Measurements from ENCODE around the gene GLI1. TPM values are rescaled to one million over a fixed set of nuclear protein-coding genes. Genes with fewer than 3 reads are reported as not detected.
A peak's percentile ranks its signal among the peaks of the same experiment; 100 is the strongest.

GLI1 gene
- total and polyA plus RNA-seq, 2 of the 13 experiments (the other 11 are each of a cell fraction or from before 2014, with no cell fraction given) = 0.09 to 0.20 TPM

DNA sequence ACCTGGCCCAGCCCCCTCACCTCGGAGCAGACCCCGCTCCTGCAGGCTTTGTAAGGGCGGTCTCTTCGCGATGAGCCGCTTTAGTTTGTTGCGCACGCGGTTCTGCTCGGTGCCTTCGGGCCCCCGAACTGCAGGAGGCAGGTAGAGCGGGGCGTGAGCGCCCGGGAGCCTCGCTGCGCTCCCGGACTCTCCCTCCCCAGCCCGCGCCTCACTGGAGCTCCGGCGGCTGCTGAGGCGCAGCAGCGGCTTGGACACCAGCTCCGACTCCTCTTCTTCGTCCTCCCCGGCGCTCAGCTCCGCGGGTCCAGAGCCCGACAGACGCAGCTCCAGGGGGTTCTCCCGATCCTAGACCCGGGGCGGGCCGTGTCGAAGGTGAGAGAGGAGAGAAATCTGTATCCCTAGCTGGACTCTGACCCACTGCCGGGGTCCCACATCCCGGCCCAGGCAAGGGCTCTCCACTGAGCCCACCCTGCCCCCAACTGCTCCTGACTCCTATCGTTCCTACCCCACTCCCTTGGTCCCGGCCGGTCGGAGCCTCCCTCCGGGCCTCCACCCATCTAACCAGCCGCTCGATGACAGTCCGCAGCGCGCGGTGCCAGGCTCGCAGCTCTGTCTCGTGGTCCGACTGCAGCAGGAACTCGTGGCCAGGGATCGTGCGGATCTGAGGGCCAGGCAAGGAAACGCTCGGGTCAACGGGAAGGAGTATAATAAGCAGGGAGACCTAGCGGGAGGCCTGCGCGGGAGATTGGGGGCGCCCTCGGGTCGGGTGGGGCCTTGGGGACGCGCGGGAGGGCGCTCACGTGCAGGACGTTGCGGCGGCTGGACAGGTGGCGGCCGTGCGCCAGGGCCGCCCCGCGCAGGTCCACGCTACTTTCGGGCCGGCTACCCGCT, 15.9 kb downstream of the GLI1 start (continued):
- TF ChIP-seq, protein P1, sequence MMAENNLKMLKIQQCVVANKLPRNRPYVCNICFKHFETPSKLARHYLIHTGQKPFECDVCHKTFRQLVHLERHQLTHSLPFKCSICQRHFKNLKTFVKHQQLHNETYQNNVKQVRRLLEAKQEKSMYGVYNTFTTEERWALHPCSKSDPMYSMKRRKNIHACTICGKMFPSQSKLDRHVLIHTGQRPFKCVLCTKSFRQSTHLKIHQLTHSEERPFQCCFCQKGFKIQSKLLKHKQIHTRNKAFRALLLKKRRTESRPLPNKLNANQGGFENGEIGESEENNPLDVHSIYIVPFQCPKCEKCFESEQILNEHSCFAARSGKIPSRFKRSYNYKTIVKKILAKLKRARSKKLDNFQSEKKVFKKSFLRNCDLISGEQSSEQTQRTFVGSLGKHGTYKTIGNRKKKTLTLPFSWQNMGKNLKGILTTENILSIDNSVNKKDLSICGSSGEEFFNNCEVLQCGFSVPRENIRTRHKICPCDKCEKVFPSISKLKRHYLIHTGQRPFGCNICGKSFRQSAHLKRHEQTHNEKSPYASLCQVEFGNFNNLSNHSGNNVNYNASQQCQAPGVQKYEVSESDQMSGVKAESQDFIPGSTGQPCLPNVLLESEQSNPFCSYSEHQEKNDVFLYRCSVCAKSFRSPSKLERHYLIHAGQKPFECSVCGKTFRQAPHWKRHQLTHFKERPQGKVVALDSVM (CRISPR knock-in tag; IDR thresholded peaks at IDR 0.05) = peak; percentile 48; the same call in 1 of the 2 replicates
- TF ChIP-seq PHF8 (CRISPR knock-in tag; IDR thresholded peaks at IDR 0.05) (peak; percentile 24; the same call in 1 of the 2 replicates), AGO1 (IDR thresholded peaks at IDR 0.05; ENCODE audit: low read depth, low read length, poor library complexity, severe bottlenecking) (no peak)
- TF ChIP-seq, protein P2, sequence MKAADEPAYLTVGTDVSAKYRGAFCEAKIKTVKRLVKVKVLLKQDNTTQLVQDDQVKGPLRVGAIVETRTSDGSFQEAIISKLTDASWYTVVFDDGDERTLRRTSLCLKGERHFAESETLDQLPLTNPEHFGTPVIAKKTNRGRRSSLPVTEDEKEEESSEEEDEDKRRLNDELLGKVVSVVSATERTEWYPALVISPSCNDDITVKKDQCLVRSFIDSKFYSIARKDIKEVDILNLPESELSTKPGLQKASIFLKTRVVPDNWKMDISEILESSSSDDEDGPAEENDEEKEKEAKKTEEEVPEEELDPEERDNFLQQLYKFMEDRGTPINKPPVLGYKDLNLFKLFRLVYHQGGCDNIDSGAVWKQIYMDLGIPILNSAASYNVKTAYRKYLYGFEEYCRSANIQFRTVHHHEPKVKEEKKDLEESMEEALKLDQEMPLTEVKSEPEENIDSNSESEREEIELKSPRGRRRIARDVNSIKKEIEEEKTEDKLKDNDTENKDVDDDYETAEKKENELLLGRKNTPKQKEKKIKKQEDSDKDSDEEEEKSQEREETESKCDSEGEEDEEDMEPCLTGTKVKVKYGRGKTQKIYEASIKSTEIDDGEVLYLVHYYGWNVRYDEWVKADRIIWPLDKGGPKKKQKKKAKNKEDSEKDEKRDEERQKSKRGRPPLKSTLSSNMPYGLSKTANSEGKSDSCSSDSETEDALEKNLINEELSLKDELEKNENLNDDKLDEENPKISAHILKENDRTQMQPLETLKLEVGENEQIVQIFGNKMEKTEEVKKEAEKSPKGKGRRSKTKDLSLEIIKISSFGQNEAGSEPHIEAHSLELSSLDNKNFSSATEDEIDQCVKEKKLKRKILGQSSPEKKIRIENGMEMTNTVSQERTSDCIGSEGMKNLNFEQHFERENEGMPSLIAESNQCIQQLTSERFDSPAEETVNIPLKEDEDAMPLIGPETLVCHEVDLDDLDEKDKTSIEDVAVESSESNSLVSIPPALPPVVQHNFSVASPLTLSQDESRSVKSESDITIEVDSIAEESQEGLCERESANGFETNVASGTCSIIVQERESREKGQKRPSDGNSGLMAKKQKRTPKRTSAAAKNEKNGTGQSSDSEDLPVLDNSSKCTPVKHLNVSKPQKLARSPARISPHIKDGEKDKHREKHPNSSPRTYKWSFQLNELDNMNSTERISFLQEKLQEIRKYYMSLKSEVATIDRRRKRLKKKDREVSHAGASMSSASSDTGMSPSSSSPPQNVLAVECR (CRISPR knock-in tag; IDR thresholded peaks at IDR 0.05; ENCODE audit: borderline replicate concordance) = peak; percentile 41

Measured in HepG2 (cell line).